MM.1S (cell line): ENCODE results near the gene POLG.

Source experiments
- EZH2 ChIP-seq: fragments of 300-600 bp; sonication (generic); optimal IDR thresholded peaks from 2 replicates; pipeline ENCODE3; 2017; ENCODE audit warnings: low read depth, mild to moderate bottlenecking, antibody characterized with exemption, low read length, mixed read lengths
- EZH2phosphoT487 ChIP-seq: fragments of 300-600 bp; sonication (generic); IDR thresholded peaks from 2 replicates; pipeline ENCODE4 v1.6.1; 2018; ENCODE audit warnings: antibody characterized with exemption, low read length
- TF ChIP-seq, protein P1 (sequence below): fragments of 300-600 bp; sonication (generic); IDR thresholded peaks from 2 replicates; pipeline ENCODE4 v1.5.1; 2016; ENCODE audit warnings: antibody characterized with exemption, low read length, mixed read lengths

DNA sequence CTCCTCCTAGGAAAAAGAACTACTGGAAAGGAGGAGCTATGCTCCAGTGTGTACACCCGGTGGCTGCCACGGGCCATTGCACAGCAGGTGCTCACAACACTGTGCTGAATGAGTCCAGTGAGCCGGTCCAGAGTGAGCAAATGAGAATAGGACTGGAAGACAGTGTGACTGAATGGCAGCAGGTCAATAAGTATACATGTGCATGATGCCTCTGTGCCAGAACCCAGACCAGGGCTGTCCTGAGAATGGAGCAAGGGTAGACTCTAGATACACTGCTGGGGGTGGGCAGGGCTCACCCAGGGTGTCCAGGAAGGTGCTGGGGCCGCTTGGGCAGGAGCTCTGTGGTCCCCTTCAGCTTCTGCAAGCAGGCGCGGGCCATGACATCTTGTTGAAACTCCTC, 8.3 kb downstream of the POLG start:
- TF ChIP-seq, protein P1, sequence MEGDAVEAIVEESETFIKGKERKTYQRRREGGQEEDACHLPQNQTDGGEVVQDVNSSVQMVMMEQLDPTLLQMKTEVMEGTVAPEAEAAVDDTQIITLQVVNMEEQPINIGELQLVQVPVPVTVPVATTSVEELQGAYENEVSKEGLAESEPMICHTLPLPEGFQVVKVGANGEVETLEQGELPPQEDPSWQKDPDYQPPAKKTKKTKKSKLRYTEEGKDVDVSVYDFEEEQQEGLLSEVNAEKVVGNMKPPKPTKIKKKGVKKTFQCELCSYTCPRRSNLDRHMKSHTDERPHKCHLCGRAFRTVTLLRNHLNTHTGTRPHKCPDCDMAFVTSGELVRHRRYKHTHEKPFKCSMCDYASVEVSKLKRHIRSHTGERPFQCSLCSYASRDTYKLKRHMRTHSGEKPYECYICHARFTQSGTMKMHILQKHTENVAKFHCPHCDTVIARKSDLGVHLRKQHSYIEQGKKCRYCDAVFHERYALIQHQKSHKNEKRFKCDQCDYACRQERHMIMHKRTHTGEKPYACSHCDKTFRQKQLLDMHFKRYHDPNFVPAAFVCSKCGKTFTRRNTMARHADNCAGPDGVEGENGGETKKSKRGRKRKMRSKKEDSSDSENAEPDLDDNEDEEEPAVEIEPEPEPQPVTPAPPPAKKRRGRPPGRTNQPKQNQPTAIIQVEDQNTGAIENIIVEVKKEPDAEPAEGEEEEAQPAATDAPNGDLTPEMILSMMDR = no peak
- TF ChIP-seq EZH2 (no peak), EZH2phosphoT487 (no peak)
